ENCODE data around the gene FBXO27. TPM values are rescaled to one million over a fixed set of nuclear protein-coding genes. Genes with fewer than 3 reads are reported as not detected.

Gene FBXO27
- total and polyA plus RNA-seq, 2 experiments from 2014 or later = 6.2 to 13.7 TPM

DNA sequence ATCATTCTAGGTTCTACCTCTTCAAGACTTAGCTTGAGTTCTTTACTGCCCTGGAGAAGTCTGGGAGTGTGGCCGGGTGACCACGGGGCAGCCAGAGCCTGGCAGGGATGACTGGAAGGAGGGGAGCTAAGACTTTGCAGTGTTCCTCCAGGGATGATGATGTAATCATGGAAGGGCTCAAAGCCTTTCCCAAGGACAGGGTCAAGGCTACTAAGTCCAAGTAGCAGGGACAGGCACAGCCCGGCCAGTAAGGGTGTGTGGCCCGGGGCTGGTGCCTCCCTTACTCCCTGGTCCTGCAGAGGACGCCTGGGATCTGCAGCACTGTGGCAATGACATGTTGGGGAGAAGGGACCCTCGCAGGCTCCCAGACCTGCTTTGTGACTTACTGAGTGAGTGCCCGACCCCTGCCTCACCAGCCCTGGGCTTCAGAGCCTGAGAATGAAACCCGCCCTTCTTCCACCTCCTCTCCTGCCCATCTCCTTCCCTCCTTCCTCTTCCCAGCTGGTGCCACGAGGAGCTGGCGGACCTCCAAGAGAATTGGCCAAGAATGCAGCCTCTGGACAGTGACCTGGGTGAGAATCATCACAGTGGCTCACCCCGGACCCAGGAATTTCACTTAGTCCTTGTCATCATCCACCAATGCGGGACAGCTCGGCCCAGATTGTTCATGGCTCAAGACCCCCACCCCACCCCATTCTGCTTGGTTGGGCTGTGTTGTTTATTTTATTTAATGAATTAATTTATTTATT is 41.2 kb downstream of the FBXO27 start:
- H3F3A ChIP-seq (replicated peaks; ENCODE audit: low read depth) = no peaks in the 10 kb centered on the region
- no peaks in the 10 kb centered on the region for H3K36me3 ChIP-seq (ENCODE audit: insufficient read depth)
- no peak overlapping the region for H2AFZ ChIP-seq
- H4K20me1 ChIP-seq (replicated peaks; ENCODE audit: insufficient read depth) = no peaks in the 10 kb centered on the region
- peaks cover 6% of the 10 kb centered on the region for H3K4me1 Mint-ChIP-seq
- H3K4me3 ChIP-seq = no peak overlapping the region
- H3K36me3 Mint-ChIP-seq (ENCODE audit: low read depth) = no peaks in the 10 kb centered on the region
- no peaks in the 10 kb centered on the region for H3K27me3 ChIP-seq (ENCODE audit: insufficient read depth)
- ATAC-seq = no peak
- no peak for DNase-seq (ENCODE audit: low spot score)
- H3K27me3 Mint-ChIP-seq (ENCODE audit: insufficient read depth, low read depth, poor library complexity) = peaks cover 12% of the 10 kb centered on the region
- no peaks in the 10 kb centered on the region for H3K9me3 Mint-ChIP-seq
- H3K27ac ChIP-seq (ENCODE audit: low read depth) = no peak overlapping the region
- no peaks in the 10 kb centered on the region for H3K79me2 ChIP-seq (replicated peaks; ENCODE audit: insufficient read depth)
- no peak overlapping the region for H3K27ac Mint-ChIP-seq
- H3K9me2 ChIP-seq (ENCODE audit: insufficient read depth) = no peaks in the 10 kb centered on the region
- H3K4me2 ChIP-seq = no peak overlapping the region
- TF ChIP-seq, protein P1, sequence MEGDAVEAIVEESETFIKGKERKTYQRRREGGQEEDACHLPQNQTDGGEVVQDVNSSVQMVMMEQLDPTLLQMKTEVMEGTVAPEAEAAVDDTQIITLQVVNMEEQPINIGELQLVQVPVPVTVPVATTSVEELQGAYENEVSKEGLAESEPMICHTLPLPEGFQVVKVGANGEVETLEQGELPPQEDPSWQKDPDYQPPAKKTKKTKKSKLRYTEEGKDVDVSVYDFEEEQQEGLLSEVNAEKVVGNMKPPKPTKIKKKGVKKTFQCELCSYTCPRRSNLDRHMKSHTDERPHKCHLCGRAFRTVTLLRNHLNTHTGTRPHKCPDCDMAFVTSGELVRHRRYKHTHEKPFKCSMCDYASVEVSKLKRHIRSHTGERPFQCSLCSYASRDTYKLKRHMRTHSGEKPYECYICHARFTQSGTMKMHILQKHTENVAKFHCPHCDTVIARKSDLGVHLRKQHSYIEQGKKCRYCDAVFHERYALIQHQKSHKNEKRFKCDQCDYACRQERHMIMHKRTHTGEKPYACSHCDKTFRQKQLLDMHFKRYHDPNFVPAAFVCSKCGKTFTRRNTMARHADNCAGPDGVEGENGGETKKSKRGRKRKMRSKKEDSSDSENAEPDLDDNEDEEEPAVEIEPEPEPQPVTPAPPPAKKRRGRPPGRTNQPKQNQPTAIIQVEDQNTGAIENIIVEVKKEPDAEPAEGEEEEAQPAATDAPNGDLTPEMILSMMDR (conservative IDR thresholded peaks at IDR 0.05; ENCODE audit: low read depth in 2 of 2) = no peak
- TF ChIP-seq EZH2 (IDR thresholded peaks at IDR 0.05; ENCODE audit: low read depth, unreplicated experiment) (no peak), ZNF331 (CRISPR knock-in tag; IDR thresholded peaks at IDR 0.05; ENCODE audit: low read depth) (no peak), EZH2phosphoT487 (IDR thresholded peaks at IDR 0.05; ENCODE audit: unreplicated experiment) (no peak), POLR2AphosphoS5 (IDR thresholded peaks at IDR 0.05; ENCODE audit: low read depth) (no peak), JUNB (IDR thresholded peaks at IDR 0.05; ENCODE audit: unreplicated experiment) (no peak), NANOG (IDR thresholded peaks at IDR 0.05; ENCODE audit: borderline replicate concordance) (no peak), STAT1 (IDR thresholded peaks at IDR 0.05; ENCODE audit: unreplicated experiment) (no peak), ZNF114 (CRISPR knock-in tag; IDR thresholded peaks at IDR 0.05) (no peak), CREB1 (CRISPR knock-in tag; IDR thresholded peaks at IDR 0.05; ENCODE audit: low read depth) (no peak)
- TF ChIP-seq, protein P2, sequence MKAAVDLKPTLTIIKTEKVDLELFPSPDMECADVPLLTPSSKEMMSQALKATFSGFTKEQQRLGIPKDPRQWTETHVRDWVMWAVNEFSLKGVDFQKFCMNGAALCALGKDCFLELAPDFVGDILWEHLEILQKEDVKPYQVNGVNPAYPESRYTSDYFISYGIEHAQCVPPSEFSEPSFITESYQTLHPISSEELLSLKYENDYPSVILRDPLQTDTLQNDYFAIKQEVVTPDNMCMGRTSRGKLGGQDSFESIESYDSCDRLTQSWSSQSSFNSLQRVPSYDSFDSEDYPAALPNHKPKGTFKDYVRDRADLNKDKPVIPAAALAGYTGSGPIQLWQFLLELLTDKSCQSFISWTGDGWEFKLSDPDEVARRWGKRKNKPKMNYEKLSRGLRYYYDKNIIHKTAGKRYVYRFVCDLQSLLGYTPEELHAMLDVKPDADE (IDR thresholded peaks at IDR 0.05) = no peak
- TF ChIP-seq, protein P3, sequence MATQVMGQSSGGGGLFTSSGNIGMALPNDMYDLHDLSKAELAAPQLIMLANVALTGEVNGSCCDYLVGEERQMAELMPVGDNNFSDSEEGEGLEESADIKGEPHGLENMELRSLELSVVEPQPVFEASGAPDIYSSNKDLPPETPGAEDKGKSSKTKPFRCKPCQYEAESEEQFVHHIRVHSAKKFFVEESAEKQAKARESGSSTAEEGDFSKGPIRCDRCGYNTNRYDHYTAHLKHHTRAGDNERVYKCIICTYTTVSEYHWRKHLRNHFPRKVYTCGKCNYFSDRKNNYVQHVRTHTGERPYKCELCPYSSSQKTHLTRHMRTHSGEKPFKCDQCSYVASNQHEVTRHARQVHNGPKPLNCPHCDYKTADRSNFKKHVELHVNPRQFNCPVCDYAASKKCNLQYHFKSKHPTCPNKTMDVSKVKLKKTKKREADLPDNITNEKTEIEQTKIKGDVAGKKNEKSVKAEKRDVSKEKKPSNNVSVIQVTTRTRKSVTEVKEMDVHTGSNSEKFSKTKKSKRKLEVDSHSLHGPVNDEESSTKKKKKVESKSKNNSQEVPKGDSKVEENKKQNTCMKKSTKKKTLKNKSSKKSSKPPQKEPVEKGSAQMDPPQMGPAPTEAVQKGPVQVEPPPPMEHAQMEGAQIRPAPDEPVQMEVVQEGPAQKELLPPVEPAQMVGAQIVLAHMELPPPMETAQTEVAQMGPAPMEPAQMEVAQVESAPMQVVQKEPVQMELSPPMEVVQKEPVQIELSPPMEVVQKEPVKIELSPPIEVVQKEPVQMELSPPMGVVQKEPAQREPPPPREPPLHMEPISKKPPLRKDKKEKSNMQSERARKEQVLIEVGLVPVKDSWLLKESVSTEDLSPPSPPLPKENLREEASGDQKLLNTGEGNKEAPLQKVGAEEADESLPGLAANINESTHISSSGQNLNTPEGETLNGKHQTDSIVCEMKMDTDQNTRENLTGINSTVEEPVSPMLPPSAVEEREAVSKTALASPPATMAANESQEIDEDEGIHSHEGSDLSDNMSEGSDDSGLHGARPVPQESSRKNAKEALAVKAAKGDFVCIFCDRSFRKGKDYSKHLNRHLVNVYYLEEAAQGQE (IDR thresholded peaks at IDR 0.05; ENCODE audit: unreplicated experiment) = no peak
- TF ChIP-seq, protein P4, sequence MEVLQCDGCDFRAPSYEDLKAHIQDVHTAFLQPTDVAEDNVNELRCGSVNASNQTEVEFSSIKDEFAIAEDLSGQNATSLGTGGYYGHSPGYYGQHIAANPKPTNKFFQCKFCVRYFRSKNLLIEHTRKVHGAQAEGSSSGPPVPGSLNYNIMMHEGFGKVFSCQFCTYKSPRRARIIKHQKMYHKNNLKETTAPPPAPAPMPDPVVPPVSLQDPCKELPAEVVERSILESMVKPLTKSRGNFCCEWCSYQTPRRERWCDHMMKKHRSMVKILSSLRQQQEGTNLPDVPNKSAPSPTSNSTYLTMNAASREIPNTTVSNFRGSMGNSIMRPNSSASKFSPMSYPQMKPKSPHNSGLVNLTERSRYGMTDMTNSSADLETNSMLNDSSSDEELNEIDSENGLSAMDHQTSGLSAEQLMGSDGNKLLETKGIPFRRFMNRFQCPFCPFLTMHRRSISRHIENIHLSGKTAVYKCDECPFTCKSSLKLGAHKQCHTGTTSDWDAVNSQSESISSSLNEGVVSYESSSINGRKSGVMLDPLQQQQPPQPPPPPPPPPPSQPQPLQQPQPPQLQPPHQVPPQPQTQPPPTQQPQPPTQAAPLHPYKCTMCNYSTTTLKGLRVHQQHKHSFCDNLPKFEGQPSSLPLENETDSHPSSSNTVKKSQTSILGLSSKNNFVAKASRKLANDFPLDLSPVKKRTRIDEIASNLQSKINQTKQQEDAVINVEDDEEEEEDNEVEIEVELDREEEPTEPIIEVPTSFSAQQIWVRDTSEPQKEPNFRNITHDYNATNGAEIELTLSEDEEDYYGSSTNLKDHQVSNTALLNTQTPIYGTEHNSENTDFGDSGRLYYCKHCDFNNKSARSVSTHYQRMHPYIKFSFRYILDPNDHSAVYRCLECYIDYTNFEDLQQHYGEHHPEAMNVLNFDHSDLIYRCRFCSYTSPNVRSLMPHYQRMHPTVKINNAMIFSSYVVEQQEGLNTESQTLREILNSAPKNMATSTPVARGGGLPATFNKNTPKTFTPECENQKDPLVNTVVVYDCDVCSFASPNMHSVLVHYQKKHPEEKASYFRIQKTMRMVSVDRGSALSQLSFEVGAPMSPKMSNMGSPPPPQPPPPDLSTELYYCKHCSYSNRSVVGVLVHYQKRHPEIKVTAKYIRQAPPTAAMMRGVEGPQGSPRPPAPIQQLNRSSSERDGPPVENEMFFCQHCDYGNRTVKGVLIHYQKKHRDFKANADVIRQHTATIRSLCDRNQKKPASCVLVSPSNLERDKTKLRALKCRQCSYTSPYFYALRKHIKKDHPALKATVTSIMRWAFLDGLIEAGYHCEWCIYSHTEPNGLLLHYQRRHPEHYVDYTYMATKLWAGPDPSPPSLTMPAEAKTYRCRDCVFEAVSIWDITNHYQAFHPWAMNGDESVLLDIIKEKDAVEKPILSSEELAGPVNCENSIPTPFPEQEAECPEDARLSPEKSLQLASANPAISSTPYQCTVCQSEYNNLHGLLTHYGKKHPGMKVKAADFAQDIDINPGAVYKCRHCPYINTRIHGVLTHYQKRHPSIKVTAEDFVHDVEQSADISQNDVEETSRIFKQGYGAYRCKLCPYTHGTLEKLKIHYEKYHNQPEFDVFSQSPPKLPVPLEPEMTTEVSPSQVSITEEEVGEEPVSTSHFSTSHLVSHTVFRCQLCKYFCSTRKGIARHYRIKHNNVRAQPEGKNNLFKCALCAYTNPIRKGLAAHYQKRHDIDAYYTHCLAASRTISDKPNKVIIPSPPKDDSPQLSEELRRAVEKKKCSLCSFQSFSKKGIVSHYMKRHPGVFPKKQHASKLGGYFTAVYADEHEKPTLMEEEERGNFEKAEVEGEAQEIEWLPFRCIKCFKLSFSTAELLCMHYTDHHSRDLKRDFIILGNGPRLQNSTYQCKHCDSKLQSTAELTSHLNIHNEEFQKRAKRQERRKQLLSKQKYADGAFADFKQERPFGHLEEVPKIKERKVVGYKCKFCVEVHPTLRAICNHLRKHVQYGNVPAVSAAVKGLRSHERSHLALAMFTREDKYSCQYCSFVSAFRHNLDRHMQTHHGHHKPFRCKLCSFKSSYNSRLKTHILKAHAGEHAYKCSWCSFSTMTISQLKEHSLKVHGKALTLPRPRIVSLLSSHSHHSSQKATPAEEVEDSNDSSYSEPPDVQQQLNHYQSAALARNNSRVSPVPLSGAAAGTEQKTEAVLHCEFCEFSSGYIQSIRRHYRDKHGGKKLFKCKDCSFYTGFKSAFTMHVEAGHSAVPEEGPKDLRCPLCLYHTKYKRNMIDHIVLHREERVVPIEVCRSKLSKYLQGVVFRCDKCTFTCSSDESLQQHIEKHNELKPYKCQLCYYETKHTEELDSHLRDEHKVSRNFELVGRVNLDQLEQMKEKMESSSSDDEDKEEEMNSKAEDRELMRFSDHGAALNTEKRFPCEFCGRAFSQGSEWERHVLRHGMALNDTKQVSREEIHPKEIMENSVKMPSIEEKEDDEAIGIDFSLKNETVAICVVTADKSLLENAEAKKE (CRISPR knock-in tag; IDR thresholded peaks at IDR 0.05) = no peak
- H3K4me3 Mint-ChIP-seq = no peak overlapping the region
- H3K4me1 ChIP-seq (ENCODE audit: insufficient read depth) = peaks cover 5% of the 10 kb centered on the region

Data from GM23338 (cell line).